Measurements from ENCODE around the gene TCEA2. TPM values are rescaled to one million over a fixed set of nuclear protein-coding genes. Genes with fewer than 3 reads are reported as not detected.

Gene TCEA2
- total RNA-seq, 1 donor from 2014 or later: 40.2 TPM

- peak overlapping the region; percentile 81 for H3K27ac ChIP-seq
- ATAC-seq: peak; percentile 86
Measured at GRCh38 chr20:64038565-64039292, 24.3 kb upstream of the TCEA2 start.

DNA sequence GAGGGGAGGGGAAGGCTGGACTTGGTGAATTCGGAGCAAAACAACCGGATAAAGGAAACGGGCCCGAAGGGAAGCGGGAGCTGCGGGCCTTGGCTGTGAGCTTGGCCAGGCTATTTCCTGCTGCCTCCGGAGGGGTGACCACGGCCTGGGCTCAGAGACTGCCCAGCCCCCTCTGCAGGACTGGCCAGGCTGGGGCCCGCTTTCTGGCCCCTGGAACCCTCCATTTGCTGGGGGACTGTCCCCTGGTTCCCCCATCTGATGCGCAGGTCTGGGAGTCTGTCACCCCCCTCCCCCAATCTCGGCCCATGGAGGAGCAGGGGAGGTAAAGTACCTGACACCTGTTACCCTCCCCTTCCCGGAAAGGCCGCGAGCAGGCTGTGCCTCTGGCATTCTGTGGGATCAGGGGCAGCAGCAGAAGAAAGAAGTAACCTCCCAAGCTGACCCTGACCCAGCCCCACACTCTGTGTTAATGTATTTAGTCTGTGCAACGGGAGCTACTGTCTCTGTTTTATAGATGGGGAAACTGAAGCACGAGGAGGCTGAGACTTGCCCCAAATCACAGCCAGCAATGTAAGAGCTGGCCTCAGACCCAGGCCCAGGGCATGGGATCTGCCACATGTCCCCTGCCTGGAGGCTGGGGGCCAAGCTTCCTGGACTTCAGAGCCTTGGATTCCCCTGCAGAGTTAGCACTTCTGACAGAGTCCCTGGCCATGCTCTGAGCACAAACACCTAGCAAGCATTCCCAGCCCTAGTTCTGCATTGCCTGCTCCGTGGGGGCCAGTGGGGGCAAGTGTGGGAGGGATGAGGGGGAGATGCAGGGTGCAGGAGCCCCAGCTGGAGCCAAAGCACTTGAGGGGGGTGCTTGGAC, 23.5 kb upstream of the TCEA2 start:
- no peak for DNase-seq
- Histone ChIP-seq H3K27me3 (peaks cover 46% of the 10 kb centered on the region), H3K27ac (no peak overlapping the region), H3K4me3 (peak overlapping the region; percentile 64), H3K9me3 (no peaks in the 10 kb centered on the region), H3K36me3 (no peaks in the 10 kb centered on the region), H3K4me1 (peaks cover 40% of the 10 kb centered on the region)
- TF ChIP-seq CTCF (IDR thresholded peaks at IDR 0.05): no peak
- ATAC-seq: peak; percentile 38
- intact Hi-C loops (cut with DNase I): no loop called here

More at GRCh38 chr20:64038565-64039292, 24.3 kb upstream of the TCEA2 start:
- H3K9me3 ChIP-seq: no peaks in the 10 kb centered on the region
- H3K36me3 ChIP-seq: peaks cover 2% of the 10 kb centered on the region
- DNase-seq: peak; percentile 89
- intact Hi-C loops (cut with DNase I): no loop called here
- TF ChIP-seq CTCF (IDR thresholded peaks at IDR 0.05): peak; percentile 66
- peaks cover 46% of the 10 kb centered on the region for H3K27me3 ChIP-seq
- H3K4me1 ChIP-seq: peaks cover 40% of the 10 kb centered on the region
- H3K4me3 ChIP-seq: peak overlapping the region; percentile 64

DNA sequence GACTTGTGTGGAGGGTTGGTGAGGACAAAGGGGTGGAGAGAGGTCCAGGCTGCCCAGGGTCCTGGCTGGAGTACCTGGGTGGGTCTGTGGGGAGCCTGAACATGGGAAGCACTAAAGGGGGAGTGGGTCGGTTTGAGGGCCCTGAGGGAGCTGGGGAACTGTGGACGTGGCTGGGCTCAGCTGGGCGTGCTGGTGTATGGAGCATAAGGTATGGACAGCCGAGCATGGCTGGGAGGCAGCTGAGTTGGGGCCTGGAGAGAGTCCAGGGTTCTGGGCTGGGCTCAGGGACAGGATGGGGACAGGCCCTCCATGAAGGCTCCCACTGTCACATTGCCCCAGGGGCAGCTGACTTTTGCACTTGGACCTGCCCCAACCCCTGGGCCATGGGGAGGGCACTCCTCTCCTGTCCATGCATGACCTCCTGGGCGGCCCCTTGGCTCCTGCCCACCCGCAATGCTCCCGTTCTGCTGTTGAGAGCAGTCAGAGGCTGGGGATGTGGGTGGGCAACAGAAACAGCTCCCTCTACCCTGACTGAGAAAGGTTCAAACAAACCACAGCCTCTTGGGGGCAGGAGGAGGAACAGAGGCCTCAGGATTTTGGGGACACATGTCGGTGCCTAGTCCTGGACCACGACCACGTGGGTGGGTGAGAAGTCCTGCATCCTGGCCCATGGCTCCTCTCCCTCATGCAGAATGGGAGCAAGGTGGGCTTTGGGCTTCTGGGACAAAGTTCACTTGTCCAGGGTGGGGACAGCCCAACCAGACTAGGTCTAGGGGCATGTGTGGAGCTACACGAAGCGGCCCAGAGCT, 22.6 kb upstream of the TCEA2 start:
- no peaks in the 10 kb centered on the region for H3K36me3 ChIP-seq
- ATAC-seq (no peak), DNase-seq (no peak)
- no peak overlapping the region for H3K4me3 ChIP-seq
- H3K27ac ChIP-seq: no peak overlapping the region
- H3K4me1 ChIP-seq: peaks cover 40% of the 10 kb centered on the region
- TF ChIP-seq CTCF (IDR thresholded peaks at IDR 0.05): no peak
- H3K9me3 ChIP-seq: no peaks in the 10 kb centered on the region
- intact Hi-C loops (cut with DNase I): no loop called here
- peaks cover 46% of the 10 kb centered on the region for H3K27me3 ChIP-seq

GRCh38 chr20:64041040-64041780, 21.8 kb upstream of the TCEA2 start:
- intact Hi-C loops (cut with DNase I): no loop called here
- peak overlapping the region; percentile 77 for H3K27ac ChIP-seq
- DNase-seq (no peak), ATAC-seq (no peak)
- TF ChIP-seq CTCF (IDR thresholded peaks at IDR 0.05): no peak
- H3K4me3 ChIP-seq: peak overlapping the region; percentile 50
- H3K4me1 ChIP-seq: peaks cover 40% of the 10 kb centered on the region
- H3K27me3 ChIP-seq: peaks cover 44% of the 10 kb centered on the region
- no peaks in the 10 kb centered on the region for H3K9me3 ChIP-seq
- no peaks in the 10 kb centered on the region for H3K36me3 ChIP-seq

DNA sequence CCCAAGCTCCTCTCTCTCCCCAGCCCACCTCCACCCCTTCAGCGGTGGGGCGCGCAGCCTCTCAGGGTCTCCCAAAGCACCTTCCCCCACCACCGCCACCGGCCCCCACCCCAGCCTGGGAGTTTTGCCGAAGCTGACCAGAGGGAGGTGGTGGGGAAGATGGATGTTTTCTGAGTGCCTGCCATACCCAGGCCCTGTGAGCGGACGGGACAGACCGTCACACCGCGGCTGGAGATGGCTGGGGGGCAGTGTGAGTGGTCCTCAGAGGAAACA, 21.3 kb upstream of the TCEA2 start:
- Histone ChIP-seq H3K27ac (peak overlapping the region; percentile 77), H3K27me3 (peaks cover 40% of the 10 kb centered on the region), H3K36me3 (no peaks in the 10 kb centered on the region), H3K4me1 (peaks cover 40% of the 10 kb centered on the region), H3K9me3 (no peaks in the 10 kb centered on the region), H3K4me3 (peak overlapping the region; percentile 50)
- DNase-seq (no peak), ATAC-seq (no peak)
- intact Hi-C loops (cut with DNase I): no loop called here
- no peak for TF ChIP-seq CTCF (IDR thresholded peaks at IDR 0.05)
